ENCODE data around the gene GIMAP6.

GIMAP6 gene

DNA sequence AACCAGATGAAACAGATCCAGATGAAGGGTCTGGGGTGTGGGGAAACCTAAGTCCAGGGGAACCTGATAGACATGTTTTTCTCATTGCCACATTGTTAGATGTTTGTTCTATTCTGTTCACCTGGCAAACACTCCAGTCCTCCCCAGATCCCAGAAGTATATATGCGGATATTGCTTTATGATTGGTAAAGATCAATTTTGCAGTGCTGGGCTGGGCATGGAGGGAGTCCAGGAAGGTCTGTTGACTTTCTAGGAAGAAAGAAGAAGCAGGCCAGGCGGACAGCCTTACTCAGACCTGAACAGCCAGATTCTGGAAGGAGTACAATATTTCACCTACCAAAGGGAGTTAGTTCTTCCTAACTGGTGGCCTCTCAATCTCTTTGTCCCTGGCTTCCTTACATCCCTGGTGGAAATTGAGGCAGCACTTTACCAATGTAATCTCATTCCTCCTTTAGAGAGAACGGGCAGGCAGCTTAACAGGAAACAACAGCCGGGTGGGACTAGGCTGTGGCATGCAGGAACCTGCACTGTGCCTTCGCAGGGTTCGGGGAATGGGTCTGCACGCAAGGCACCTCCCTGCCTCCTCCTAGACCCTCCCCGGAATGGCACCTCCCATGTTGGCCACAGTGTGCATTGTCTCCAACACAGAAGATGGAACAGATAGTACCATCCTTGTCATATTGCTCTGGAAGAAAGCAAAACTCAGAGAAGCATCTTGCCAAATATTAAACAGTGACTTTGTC is 930 bp downstream of the GIMAP6 start (continued):
- no peak for TF ChIP-seq POU6F1 (CRISPR knock-in tag; IDR thresholded peaks at IDR 0.05; ENCODE audit: borderline replicate concordance, low read depth)

DNA sequence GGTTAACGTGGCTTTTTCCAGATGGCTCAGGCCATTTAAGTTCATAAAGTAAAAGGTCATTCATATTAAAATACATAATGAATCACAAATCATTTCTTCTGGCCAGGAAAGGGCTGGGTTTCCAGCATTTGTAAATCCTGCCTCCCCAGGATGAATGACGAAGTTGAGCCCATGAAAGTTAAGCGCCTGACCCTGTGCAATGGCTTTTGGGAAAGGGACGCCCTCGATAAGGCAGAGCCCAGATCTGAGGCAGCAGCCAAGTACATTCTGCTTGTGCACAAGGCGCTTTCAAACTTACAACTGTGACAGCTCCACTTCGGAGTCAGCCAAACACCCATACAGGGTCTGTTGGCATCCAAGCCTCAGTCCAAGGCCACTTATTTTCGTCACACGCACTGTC is 2.8 kb downstream of the GIMAP6 start:
- ATAC-seq, result no peak
- TF ChIP-seq OSR1 (CRISPR knock-in tag; IDR thresholded peaks at IDR 0.05) (no peak), POU6F1 (CRISPR knock-in tag; IDR thresholded peaks at IDR 0.05; ENCODE audit: borderline replicate concordance, low read depth) (no peak), ZFP3 (CRISPR knock-in tag; IDR thresholded peaks at IDR 0.05) (no peak), CSDC2 (CRISPR knock-in tag; IDR thresholded peaks at IDR 0.05) (no peak), ARNTL (CRISPR knock-in tag; IDR thresholded peaks at IDR 0.05; ENCODE audit: borderline replicate concordance, low read depth) (no peak), ZFP30 (CRISPR knock-in tag; IDR thresholded peaks at IDR 0.05) (no peak), PPARA (CRISPR knock-in tag; IDR thresholded peaks at IDR 0.05; ENCODE audit: borderline replicate concordance) (no peak), RARB (CRISPR knock-in tag; IDR thresholded peaks at IDR 0.05) (no peak), SNAI2 (CRISPR knock-in tag; IDR thresholded peaks at IDR 0.05) (no peak), ESRRG (CRISPR knock-in tag; IDR thresholded peaks at IDR 0.05) (no peak), TCF4 (CRISPR knock-in tag; IDR thresholded peaks at IDR 0.05; ENCODE audit: borderline replicate concordance) (no peak), CSRNP3 (CRISPR knock-in tag; IDR thresholded peaks at IDR 0.05) (no peak), ZNF70 (CRISPR knock-in tag; IDR thresholded peaks at IDR 0.05) (no peak), TOX (CRISPR knock-in tag; IDR thresholded peaks at IDR 0.05; ENCODE audit: borderline replicate concordance) (no peak), ZNF565 (CRISPR knock-in tag; conservative IDR thresholded peaks at IDR 0.05; ENCODE audit: low read depth) (no peak)

DNA sequence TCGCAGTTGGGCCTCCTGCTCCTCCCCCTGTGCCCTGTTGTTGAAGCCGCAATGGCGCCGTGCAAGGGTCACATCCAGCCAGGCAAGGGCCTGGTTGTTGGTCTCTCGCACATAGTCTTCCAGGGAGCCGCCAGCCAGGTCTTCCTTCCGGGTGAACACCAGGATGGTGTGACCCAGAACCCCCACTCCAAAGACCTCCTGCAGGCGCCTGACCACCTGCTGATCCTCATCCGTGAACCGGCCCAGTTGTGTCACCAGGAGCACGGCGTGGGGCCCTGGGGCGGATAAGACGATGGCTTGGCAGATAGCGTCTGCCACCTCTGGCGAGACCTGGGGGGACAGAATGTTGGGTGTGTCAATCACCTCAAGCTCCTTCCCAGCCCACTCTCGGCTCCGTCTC is 4.2 kb downstream of the GIMAP6 start:
- TF ChIP-seq OSR1 (CRISPR knock-in tag; IDR thresholded peaks at IDR 0.05) (no peak), TOX (CRISPR knock-in tag; IDR thresholded peaks at IDR 0.05; ENCODE audit: borderline replicate concordance) (no peak), ZNF70 (CRISPR knock-in tag; IDR thresholded peaks at IDR 0.05) (no peak), CSDC2 (CRISPR knock-in tag; IDR thresholded peaks at IDR 0.05) (no peak), TCF4 (CRISPR knock-in tag; IDR thresholded peaks at IDR 0.05; ENCODE audit: borderline replicate concordance) (no peak), GLIS3 (CRISPR knock-in tag; IDR thresholded peaks at IDR 0.05) (no peak), ESRRG (CRISPR knock-in tag; IDR thresholded peaks at IDR 0.05) (no peak), PATZ1 (CRISPR knock-in tag; IDR thresholded peaks at IDR 0.05; ENCODE audit: borderline replicate concordance) (no peak), ZFP3 (CRISPR knock-in tag; IDR thresholded peaks at IDR 0.05) (no peak), POU6F1 (CRISPR knock-in tag; IDR thresholded peaks at IDR 0.05; ENCODE audit: borderline replicate concordance, low read depth) (no peak), ZNF565 (CRISPR knock-in tag; conservative IDR thresholded peaks at IDR 0.05; ENCODE audit: low read depth) (no peak), PPARA (CRISPR knock-in tag; IDR thresholded peaks at IDR 0.05; ENCODE audit: borderline replicate concordance) (no peak), BACH2 (CRISPR knock-in tag; IDR thresholded peaks at IDR 0.05; ENCODE audit: borderline replicate concordance) (no peak), ARNTL (CRISPR knock-in tag; IDR thresholded peaks at IDR 0.05; ENCODE audit: borderline replicate concordance, low read depth) (no peak)
- ATAC-seq, result no peak

GRCh38 chr7:150626696-150627095 is 5.5 kb downstream of the GIMAP6 start:
- no peak for ATAC-seq
- TF ChIP-seq PPARA (CRISPR knock-in tag; IDR thresholded peaks at IDR 0.05; ENCODE audit: borderline replicate concordance) (no peak), OSR1 (CRISPR knock-in tag; IDR thresholded peaks at IDR 0.05) (no peak), ZNF565 (CRISPR knock-in tag; conservative IDR thresholded peaks at IDR 0.05; ENCODE audit: low read depth) (no peak), ESRRG (CRISPR knock-in tag; IDR thresholded peaks at IDR 0.05) (no peak), TSHZ2 (CRISPR knock-in tag; IDR thresholded peaks at IDR 0.05) (no peak), CSDC2 (CRISPR knock-in tag; IDR thresholded peaks at IDR 0.05) (no peak), TCF4 (CRISPR knock-in tag; IDR thresholded peaks at IDR 0.05; ENCODE audit: borderline replicate concordance) (no peak), PATZ1 (CRISPR knock-in tag; IDR thresholded peaks at IDR 0.05; ENCODE audit: borderline replicate concordance) (no peak), TOX (CRISPR knock-in tag; IDR thresholded peaks at IDR 0.05; ENCODE audit: borderline replicate concordance) (no peak), ARNTL (CRISPR knock-in tag; IDR thresholded peaks at IDR 0.05; ENCODE audit: borderline replicate concordance, low read depth) (no peak), BACH2 (CRISPR knock-in tag; IDR thresholded peaks at IDR 0.05; ENCODE audit: borderline replicate concordance) (no peak)
